NCI-H510A treated with DMSO at 0.1 percent for 48 hours (cell line): Measurements from ENCODE around the gene VMO1.
A peak's percentile ranks its signal among the peaks of the same experiment; 100 is the strongest.
"Not testable (repeated sequence)": the region's sequence is repeated elsewhere in the genome, so short reads cannot be mapped to it uniquely, and the experiment has no call there.

Experiments used
- DNase-seq: peaks from one replicate; lab custom pipeline; 2025; lab: John Stamatoyannopoulos, UW

Gene VMO1, protein sequence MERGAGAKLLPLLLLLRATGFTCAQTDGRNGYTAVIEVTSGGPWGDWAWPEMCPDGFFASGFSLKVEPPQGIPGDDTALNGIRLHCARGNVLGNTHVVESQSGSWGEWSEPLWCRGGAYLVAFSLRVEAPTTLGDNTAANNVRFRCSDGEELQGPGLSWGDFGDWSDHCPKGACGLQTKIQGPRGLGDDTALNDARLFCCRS

DNA sequence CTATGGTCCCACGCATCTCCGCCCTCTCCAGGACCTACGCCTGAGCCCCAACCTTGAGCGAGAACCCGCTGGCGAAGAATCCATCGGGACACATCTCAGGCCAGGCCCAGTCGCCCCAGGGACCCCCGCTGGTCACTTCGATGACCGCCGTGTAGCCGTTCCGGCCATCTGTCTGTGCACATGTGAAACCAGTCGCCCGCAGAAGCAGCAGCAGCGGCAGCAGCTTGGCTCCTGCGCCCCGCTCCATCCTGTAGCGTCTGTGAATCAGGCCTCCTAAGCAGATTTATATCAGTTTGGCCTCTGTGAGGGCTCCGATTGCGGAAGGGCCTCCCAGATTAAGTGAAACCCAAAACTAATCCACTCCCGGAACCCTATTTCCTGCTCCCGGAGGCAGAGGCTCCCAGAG lies at the start of gene VMO1:
VMO1 (minus strand) TSS at position 259 of the 406 bp plus-strand sequence; CDS start at position 247, 12 bp downstream.
- no peak for DNase-seq

DNA sequence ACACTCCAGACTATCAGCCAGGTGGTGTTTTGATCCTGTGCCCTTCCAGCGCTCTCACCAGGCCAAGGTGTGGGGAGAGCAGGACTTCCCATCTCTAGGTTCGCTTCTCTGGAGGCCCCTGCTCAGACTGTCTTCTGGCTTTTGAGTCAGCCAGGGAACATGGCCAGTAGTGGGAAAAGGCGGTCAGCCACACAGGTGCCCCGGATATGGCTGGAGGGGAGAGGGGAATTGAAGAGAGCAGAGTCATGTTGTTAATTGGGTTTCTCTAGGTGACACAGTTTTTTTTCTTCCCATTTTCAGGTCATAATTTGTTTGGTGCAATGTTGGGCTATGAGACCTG lies 48.5 kb upstream of the VMO1 start:
- no peak for DNase-seq

DNA sequence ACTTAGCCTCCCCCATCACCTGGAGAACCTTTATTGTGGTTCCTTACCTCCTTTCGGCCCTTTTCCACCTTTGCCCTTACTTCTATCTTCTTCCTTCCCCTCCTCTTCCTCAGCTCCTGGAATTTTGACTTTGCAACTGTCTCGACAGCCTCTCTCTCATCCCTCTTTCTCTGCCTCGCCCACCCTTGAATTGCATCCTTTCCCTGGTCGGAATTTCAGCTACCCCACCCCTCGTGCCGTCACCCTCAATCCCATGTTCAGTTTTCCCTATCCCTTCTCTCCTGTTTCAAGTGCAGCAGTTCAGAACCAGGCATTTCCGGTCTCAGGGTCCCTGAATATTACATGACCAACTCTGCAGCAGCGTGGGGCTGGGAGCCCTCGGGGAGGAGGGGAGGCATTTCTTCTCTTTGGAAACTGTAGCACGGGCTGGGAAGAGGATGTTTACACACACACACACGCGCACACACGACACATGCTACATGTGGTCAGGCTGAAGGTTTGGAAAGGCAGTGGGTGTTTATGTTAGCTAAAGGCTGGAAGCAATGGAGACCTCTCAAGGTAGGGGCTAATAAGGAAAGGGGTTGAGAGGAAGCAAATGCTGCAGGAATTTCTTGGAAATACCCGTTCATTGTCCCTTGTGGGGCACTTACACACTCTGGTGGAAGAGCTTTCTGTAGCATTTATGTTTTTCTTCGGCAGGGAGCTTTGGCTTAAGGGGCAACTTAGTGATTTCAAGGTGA lies 47.9 kb upstream of the VMO1 start:
- no peak for DNase-seq

DNA sequence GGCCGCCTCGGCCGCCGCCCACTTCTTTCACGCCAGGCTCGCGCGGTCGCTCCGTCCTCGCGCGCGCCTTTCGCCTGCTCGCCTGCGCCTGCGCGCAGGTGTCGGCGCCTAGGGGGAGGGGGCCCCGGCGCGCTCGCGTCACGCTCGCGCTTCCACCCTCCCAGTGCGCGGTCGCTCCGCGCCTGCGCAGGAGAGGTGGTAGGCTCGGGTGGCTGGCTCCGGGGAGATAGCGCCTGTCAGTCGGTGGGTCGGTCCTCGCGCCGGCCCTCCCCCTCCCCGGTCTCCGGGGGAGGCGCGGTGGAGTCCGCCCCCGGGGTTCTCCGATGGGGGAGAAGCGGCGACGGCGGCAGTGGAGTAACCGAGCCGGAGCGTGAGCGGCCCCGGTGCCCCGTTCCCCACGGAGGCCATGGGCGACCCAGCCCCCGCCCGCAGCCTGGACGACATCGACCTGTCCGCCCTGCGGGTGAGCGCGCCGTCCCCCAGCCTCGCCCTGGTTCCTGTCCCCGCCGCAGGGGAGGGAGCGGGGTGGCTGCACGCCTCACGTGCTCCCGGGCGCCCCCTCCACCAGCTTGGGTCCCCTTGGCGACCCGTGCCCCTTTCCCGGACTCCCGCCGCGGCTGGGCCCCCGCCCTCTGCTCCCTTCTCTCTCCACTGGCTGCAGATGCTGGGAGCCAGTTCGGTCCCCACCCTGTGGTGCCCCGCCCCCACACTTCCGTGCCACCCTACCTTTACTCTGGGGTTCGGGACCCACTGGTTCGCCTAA lies 47.2 kb upstream of the VMO1 start, which contains the start of gene MINK1:
MINK1 (plus strand) TSS at position 163 of the 763 bp plus-strand sequence; CDS start at position 407, 244 bp downstream.
- DNase-seq = peak; percentile 91

DNA sequence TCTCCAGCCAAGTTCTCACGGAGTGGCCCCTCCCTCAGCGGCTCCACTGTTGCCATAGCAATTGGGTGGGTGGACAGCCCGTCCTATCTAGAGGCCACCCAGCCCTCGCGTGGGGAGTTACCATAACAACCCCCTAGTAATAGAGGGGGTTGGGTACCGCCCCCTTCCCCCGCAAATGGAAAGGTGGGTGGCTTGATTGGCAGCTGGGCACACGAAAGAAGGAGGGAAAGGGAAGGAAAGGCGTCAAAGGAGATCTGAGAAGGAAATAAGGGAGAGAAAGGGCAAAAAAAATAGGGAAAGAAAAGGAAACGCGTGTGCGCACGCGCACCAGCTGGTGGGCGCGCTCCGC lies 46.6 kb upstream of the VMO1 start:
- not testable (repeated sequence) for DNase-seq

DNA sequence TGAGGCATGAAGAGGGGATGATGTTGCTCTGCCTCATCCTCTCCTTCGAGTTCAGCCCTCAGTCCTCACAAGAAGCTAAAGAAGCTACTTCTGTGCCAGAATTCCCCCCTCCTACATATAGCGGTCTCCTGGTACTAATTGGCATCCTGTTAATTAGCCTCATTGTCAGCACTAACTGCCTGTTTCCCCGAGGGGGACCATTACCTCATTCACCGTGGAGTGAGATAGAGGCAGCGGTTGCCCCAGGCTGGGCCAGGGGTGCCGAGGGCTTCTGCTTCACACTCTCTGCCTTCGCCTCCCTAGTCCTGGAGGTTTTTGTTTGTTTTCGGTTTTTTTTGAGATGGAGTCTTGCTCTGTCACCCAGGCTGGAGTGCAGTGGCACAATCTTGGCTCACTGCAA lies 41.2 kb upstream of the VMO1 start:
- no peak for DNase-seq

DNA sequence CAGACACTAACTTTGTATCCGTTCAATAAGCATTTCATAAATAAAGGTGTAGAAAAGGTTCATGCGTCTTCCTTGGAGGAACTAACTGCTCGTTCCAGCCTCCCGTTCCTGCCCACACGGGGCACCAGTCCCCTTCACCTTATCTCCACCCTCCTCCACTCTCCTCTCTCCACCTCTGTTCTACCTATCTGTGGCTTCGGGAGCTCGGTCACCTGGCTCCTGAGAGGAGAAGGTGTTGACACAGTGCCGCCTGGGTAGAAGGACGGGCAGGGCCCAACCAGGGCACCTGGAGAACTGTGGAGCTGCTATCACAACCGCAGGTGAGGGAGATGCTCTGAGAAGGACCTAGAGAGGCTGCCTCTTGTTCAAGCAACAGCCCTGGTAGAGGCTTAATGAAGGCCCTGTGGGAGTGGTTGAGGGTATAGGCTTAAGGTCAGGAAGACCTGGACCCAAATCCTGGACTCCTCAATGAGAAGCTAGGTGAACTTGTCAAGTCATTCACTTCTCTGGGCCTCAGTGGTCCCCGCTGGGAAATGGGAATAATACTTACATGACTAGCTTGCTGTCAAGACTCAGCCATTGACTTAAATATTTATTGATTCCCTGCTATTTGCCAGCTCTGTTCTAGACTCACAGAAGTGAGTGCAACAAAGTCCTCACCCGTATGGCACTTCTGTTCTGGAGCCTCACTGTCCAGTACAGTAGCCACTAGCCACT lies 37.4 kb upstream of the VMO1 start:
- peak; percentile 23 for DNase-seq

DNA sequence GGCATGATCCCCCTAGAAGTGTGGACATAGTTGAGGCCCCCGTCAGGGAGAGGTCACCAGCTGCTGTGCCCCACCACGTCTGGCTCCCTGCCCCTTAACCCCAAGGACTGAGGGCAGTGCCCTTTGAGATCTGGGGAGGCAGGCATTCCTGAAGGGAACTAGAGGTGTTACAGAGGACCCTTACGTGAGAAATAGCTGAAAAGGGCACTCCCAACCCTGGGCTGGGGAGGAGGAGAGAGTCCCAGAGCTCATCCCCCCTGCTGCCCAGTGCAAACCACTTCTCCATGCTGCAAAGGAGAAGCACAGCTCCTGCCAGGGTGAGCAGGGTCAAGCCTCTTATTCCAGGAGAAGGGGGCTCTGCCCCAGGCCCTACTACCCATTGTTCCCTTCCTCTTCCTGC lies 36.7 kb upstream of the VMO1 start:
- no peak for DNase-seq

DNA sequence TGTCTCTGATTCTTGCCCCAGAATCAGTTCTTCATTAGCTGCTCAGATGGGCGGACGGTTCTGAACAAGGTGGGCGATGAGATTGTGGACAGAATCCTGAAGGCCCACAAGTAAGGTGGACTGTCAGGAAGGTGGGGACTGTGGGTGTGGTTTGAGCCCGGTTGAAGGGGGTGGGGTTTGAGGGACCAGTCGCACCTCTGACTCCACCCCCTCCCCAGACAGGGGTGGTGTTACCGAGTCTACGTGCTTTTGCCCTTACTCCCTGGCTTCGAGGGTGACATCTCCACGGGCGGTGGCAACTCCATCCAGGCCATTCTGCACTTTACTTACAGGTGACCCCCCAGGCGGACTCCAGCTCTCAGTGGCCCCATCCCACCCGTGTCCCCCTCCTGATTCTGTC lies 32.1 kb upstream of the VMO1 start:
- DNase-seq = no peak

DNA sequence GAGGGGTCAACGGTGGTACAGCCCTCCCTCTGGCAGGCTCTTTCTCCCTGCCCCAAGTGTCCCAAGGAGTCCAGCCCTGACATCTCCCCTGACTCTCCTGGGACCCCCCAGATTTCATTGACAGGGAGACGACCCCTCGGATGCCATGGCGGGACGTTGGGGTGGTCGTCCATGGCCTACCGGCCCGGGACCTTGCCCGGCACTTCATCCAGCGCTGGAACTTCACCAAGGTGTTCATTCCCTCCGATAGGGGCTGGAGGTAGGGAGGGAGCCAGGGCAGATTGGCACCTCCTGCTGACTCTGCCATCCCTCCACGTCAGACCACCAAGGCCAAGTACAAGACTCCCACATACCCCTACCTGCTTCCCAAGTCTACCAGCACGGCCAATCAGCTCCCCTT lies 30.7 kb upstream of the VMO1 start:
- DNase-seq = no peak

DNA sequence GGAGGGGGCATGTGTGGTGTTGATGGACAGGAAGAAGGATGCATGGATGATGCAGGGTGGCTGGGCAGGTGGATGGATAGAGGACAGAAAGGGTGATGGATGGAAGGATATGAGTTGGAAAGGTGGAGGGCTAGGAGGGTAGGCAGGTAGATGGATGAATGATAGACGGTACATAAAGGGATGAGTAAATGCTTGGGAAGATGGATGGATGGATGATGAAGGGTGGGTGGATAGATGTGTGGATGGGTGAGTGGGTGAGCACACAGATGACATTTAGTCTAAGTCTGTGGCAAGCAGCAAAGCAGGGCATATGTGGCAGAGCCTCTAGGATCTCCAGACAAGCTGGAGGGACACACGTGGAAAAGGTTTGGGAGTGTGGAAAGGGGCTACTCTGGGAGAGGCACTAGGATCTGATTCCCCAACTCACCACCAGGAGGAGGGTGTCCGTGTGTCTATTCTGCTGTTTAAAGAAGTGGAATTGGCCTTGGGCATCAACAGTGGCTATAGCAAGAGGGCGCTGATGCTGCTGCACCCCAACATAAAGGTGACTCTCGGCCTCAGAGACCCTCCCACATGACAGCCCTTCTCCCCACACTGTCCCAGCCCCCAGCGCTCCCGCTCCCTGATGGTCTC lies 29.0 kb upstream of the VMO1 start:
- no peak for DNase-seq

DNA sequence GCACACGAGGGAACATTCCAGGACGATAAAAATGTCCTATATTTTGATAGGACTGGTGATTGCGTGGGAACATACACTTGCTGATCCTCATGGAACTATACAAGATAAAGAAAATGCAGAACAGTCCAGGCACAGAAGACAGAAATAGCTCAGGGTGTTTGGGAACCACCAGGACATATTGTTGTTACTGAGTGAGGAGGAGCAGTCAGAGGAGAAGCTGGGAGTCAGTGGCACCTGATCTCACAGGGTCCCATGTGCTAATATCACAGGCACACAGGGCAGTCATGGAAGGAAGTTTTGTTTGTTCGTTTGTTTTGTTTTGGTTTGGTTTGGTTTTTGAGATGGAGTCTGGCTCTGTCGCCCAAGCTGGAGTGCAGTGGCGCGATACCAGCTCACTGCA lies 26.5 kb upstream of the VMO1 start:
- no peak for DNase-seq

DNA sequence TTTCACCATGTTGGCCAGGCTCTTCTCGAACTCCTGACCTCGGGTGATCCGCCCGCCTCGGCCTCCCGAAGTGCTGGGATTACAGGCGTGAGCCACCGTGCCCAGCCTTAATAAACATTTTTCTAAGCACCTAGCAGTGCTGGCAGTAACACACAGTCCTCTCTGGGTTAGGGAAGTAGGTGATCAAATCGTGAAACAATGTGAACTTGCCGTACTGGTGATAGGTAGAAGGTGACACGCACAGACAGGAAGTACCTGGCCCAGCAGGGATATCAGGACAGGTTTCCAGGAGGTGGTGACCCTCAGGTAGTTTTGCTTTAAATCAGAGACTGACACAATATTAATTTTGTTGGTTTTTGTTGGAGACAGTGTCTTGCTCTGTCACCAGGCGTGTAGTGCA lies 25.3 kb upstream of the VMO1 start:
- DNase-seq = no peak

DNA sequence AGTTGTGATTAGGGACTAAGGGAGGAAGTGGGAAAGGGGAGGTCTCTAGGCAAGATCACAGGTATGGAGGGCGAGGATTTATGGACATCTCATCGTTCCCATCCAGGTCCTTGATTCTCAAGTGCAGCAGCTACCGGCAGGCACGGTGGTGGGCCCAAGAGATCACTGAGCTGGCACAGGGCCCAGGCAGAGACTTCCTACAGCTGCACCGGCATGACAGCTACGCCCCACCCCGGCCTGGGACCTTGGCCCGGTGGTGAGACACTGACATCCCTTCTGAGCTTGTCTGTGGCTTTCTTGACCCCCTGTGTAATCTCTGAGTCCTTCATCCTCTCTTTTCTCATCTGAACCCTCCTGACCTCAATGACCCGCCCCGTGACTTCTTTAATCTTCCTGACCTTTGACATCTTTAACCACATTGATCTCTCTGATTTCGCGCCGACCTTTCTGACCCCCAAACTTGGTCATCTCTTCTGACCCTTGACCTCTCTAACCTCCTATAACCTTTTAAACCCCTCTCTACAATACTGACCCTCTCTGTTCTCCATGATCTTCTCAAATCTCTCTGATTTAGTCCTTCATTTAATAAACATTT lies 24.6 kb upstream of the VMO1 start:
- DNase-seq = no peak

DNA sequence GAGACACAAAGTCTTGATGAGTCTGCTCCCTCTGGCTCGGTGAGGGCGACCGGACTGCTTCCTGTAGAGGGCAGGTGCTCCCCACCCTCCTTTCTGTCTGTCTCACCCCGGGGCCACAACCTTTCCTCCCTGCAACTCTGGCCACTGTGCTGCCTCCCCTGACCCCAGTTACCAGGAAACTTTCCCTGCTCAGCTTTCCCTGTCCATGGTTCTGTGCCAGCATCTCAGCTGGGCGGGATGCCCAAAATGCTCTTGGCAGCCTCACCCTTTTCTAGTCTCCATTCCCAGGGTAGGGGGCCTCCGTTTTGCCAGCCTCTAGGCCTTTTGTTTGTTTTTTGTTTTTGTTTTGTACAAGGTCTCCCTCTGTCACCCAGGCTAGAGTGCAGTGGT lies 22.2 kb upstream of the VMO1 start:
- DNase-seq = no peak

DNA sequence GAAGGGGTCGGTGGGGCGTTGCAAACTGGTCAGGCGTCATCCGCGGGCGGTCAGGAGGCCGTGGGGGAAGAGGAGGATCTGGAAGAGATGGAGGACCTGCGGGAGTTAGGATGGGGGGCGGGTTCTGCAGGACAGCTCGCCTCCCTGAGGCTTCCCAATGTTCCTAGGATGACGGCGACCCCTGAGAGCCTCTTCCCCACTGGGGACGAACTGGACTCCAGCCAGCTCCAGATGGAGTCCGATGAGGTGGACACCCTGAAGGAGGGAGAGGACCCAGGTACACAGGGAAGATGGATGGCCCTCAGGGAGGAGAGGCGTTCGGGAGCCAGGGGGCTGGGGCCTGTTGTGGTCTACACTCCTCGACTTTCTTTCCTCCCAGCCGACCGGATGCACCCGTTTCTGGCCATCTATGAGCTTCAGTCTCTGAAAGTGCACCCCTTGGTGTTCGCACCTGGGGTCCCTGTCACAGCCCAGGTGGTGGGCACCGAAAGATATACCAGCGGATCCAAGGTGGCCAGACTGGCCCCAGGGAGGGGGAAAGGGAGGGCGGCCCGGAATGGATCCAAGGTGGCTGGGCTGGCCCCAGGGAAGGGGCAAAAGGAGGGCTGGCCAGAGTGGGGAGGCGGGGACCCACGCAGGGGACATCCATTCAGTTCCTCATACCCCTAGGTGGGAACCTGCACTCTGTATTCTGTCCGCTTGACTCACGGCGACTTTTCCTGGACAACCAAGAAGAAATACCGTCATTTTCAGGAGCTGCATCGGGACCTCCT lies 21.6 kb upstream of the VMO1 start:
- no peak for DNase-seq

DNA sequence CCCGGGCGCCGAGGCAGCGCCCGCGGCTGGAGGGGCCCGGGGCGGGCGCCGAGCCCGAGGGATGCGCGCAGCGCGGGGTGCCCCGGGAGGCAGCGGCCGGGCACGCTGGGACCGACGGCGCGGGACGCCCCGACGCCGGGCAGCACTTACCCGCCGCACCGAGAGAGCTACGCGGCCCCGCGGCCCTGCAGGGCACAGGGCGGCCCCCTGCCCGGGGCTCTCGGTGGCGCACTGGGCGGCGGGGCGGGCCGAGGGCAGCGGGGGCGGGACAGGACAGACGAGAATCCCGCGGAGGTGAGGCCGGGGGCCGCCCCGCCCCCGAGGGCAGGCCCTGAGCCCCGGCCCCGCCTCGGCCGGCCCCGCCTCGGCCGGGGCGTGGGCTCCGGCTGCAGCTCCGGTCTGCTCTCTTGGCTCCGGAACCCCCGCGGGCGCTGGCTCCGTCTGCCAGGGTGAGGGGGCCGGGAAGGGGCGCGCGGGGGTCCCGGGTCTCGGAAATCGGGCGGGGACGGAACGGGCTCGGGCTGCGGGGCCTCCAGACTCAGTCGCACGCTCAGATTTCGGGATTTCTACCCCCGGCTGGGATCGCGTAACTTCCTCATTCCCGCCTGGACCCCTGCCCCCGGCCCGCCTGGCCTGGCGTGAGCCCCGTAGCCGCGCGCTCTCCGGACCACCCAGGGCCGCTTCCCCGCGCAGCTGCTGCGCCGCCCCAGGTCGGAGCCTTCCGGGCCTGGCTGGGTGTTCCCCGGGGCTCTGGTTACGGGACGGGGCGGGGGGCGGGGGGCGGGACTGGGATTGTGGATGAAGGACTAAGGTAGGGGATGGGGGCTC lies 20.8 kb upstream of the VMO1 start, which contains the start of gene PLD2:
PLD2 (plus strand) TSS at position 376 of the 828 bp plus-strand sequence. CDS start 621 bp downstream, outside the sequence.
- DNase-seq = peak; percentile 82

DNA sequence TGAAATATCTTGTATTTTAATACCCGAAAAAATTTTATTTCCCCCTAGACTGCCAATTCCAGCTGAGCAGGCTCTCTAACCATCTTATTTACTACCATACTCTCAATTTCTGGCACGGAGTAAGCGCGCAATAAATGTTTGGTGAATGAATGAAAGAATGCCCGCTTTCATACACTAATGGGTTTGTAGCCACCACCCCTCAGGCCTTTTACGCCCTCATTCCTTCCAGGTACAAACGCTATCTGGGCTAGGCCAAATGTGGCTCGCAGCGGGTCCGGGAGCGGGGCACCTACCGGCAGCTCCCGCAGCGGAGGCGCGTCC lies 20.3 kb upstream of the VMO1 start:
- DNase-seq = peak; percentile 43

DNA sequence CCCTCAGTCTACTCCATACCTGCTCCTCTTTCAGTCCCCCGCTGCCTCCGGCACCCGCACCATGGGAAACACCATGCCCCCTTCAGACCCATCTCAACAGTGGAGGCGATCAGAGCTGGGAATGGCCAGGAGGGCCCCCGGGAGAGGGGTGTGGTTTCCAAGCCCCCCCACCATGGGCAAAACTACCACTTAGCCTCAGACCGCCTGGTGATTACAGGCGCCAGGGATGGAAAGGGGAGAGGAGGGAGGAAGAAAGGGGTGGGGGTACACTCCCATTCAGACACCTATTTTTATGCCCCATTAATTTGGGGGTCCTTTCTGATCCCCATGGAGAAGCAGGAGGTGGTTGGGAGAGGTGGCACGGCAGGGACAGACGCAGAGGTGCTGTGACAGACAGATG lies 16.1 kb upstream of the VMO1 start, which contains the start of gene C17orf114:
C17orf114 (minus strand) TSS at position 101 of the 400 bp plus-strand sequence.
- DNase-seq = no peak
